ENCODE results near the gene TTR. TPM values are rescaled to one million over a fixed set of nuclear protein-coding genes. Genes with fewer than 3 reads are reported as not detected.

The TTR gene
- total RNA-seq, 4 donors from 2014 or later = not detected

DNA sequence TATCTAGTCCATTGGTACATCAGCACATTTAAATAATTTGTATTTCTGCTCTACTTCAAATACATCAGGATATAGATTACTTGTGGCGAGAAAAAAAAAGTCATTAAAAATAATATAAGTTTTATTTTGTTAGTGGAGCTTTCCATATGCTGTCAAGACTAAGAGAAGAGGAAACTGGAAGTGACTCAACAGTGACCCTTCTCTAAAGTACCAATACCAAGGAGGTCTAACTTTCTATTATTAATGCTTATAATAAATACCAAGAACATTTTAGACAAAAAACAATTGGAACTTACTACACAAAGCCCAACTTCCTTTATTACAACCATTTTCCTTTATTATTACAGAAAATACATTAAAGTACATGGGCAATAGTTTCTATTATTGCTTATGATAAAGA is 39.8 kb downstream of the TTR start:
- Histone ChIP-seq H3K4me3 (no peak overlapping the region), H3K4me1 (no peaks in the 10 kb centered on the region), H3K36me3 (no peaks in the 10 kb centered on the region), H3K27ac (no peak overlapping the region), H3K9me3 (no peaks in the 10 kb centered on the region), H3K27me3 (no peaks in the 10 kb centered on the region)
- intact Hi-C loops (cut with DNase I; ENCODE audit: low total_unique reads) = loop anchor here (10.0 kb wide), 1 partner anchor 1907 kb away; no protein-coding TSS in a partner anchor
- TF ChIP-seq, protein P1, sequence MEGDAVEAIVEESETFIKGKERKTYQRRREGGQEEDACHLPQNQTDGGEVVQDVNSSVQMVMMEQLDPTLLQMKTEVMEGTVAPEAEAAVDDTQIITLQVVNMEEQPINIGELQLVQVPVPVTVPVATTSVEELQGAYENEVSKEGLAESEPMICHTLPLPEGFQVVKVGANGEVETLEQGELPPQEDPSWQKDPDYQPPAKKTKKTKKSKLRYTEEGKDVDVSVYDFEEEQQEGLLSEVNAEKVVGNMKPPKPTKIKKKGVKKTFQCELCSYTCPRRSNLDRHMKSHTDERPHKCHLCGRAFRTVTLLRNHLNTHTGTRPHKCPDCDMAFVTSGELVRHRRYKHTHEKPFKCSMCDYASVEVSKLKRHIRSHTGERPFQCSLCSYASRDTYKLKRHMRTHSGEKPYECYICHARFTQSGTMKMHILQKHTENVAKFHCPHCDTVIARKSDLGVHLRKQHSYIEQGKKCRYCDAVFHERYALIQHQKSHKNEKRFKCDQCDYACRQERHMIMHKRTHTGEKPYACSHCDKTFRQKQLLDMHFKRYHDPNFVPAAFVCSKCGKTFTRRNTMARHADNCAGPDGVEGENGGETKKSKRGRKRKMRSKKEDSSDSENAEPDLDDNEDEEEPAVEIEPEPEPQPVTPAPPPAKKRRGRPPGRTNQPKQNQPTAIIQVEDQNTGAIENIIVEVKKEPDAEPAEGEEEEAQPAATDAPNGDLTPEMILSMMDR (IDR thresholded peaks at IDR 0.05) = no peak
- no peak for TF ChIP-seq POLR2A (IDR thresholded peaks at IDR 0.05)
- no peak for DNase-seq

DNA sequence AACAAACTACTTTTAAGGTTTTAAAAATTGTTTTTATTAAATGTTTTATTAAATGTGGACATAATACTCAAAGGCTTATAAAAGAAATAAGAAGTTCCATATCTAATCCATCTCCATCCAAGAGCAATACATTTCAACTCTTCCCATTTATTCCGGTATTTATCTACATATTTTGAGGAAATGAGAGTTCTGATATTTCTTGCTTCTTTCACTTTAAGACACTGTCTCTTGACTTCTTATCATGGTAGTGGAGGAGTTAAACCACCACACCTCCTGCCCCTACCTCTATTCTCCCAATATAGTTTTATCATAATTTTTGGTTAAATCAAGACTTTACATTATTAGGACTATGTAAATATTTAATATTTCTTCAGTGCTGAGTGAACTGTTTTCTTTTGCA is 40.7 kb downstream of the TTR start:
- Histone ChIP-seq H3K27me3 (no peaks in the 10 kb centered on the region), H3K36me3 (no peaks in the 10 kb centered on the region), H3K9me3 (no peaks in the 10 kb centered on the region), H3K4me1 (no peaks in the 10 kb centered on the region), H3K27ac (no peak overlapping the region), H3K4me3 (no peak overlapping the region)
- intact Hi-C loops (cut with DNase I; ENCODE audit: low total_unique reads) = loop anchor here (10.0 kb wide), 1 partner anchor 1908 kb away; no protein-coding TSS in a partner anchor
- TF ChIP-seq, protein P1 (IDR thresholded peaks at IDR 0.05) = no peak
- no peak for TF ChIP-seq POLR2A (IDR thresholded peaks at IDR 0.05)
- DNase-seq = no peak

DNA sequence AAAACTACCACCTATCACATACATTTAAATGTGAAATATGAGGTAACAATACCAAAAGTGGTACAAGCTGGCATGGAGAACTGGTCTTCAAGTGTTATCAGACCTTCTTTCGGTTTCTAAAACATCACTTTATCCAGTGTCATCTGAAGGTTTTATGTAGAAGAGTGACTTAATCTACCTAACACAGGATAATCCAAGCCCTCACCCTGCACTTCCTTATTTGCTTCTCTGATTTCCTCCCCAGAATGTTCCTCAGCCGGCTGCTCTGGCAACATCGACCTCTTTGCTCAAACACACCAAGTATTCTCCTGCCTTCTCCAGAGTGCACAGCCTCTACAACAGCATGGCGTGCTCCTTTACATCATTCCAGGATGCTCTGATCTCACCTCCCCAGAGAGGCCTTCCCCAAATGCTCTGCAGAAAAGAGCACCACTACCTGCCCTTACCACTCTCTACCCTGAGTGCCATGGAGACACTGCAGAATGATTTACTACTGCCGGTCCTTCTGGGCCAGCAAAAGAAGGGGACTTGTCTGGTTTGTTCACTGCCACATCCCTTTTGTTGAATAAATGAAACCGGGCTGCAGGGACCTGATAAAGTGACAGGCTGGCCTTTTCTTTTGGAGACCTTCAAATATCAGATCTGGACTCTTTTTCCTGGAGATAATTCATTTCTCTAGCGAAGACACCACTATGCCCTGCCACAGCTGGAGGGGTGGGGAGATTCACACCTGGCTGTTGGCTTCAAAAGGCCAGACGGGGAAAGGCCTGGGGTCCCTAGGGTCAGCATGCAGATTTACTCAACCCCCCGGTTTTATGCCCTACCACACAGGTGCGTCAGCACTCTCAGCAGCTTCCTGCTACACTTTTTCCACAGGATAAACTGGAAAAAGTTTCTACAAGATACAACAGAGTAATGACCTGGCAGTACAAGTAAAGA is 42.0 kb downstream of the TTR start:
- no peaks in the 10 kb centered on the region for H3K4me1 ChIP-seq
- H3K27me3 ChIP-seq = no peaks in the 10 kb centered on the region
- intact Hi-C loops (cut with DNase I; ENCODE audit: low total_unique reads) = loop anchor here (10.0 kb wide), 1 partner anchor 1909 kb away; no protein-coding TSS in a partner anchor
- no peak overlapping the region for H3K4me3 ChIP-seq
- DNase-seq = no peak
- H3K9me3 ChIP-seq = no peaks in the 10 kb centered on the region
- H3K36me3 ChIP-seq = no peaks in the 10 kb centered on the region
- TF ChIP-seq, protein P1 (IDR thresholded peaks at IDR 0.05) = no peak
- TF ChIP-seq POLR2A (IDR thresholded peaks at IDR 0.05) = no peak
- H3K27ac ChIP-seq = no peak overlapping the region

DNA sequence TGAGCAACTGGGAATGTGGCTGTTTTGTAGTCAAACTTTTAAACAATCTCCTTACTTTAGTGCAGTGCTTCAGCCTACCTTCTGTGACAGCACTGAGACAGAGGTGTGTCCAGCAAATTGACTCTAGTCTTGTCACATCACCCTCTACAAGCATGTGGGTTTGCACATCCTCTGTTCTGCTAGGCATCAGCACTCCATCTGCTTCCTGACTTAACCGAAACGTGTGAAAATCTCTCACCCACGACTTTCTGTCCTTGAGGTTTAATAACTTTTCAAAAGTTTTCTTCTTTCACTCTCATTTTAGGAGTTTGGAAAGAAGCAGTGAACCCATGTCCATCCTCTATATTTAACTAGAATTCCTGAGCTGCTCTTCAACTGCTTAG is 42.6 kb downstream of the TTR start:
- H3K27ac ChIP-seq = no peak overlapping the region
- H3K4me1 ChIP-seq = no peaks in the 10 kb centered on the region
- H3K27me3 ChIP-seq = no peaks in the 10 kb centered on the region
- TF ChIP-seq POLR2A (IDR thresholded peaks at IDR 0.05) = no peak
- TF ChIP-seq, protein P1 (IDR thresholded peaks at IDR 0.05) = no peak
- DNase-seq = no peak
- intact Hi-C loops (cut with DNase I; ENCODE audit: low total_unique reads) = loop anchor here (10.0 kb wide), 1 partner anchor 1910 kb away; no protein-coding TSS in a partner anchor
- H3K36me3 ChIP-seq = no peaks in the 10 kb centered on the region
- no peaks in the 10 kb centered on the region for H3K9me3 ChIP-seq
- H3K4me3 ChIP-seq = no peak overlapping the region

DNA sequence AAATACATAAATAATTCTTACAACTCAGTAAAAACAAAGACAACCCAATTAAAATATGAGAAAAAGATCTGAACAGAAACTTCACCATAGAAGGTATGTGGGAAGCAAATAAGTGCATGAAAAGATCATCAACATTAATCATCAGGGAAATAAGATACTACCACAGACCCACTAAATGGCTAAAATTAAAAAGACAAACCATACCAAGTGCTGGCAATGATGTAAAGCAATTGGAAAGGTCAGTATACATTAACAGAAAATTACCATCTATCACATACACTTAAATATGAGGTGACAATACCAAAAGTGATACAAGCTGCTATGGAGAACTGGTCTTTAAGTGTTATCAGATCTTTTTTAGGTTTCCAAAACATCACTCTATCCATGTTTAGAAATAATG is 44.7 kb downstream of the TTR start:
- H3K4me1 ChIP-seq = no peaks in the 10 kb centered on the region
- no peak overlapping the region for H3K4me3 ChIP-seq
- no peaks in the 10 kb centered on the region for H3K36me3 ChIP-seq
- H3K27ac ChIP-seq = no peak overlapping the region
- H3K9me3 ChIP-seq = no peaks in the 10 kb centered on the region
- TF ChIP-seq, protein P1 (IDR thresholded peaks at IDR 0.05) = no peak
- TF ChIP-seq POLR2A (IDR thresholded peaks at IDR 0.05) = no peak
- DNase-seq = no peak
- H3K27me3 ChIP-seq = no peaks in the 10 kb centered on the region
- intact Hi-C loops (cut with DNase I; ENCODE audit: low total_unique reads) = loop anchor here (10.0 kb wide), 1 partner anchor 1912 kb away; no protein-coding TSS in a partner anchor
